Endothelial cell of hepatic sinusoid (primary cell): ENCODE data around the gene LAS1L.
"Not testable (repeated sequence)": the region's sequence is repeated elsewhere in the genome, so short reads cannot be mapped to it uniquely, and the experiment has no call there.

Experiments used
- in situ Hi-C: cut with HindIII; loops from 2 replicates; pipeline ENCODE4 v1.10.0; 2017; ENCODE audit warnings: low sequenced_read_pairs

Gene LAS1L

GRCh38 chrX:65534450-65535292 is at the start of gene LAS1L:
Gene LAS1L, minus strand, starts transcription at chrX:65534787. Its CDS starts 72 bp downstream, at chrX:65534715.
- in situ Hi-C loops = no loop called here

GRCh38 chrX:65582450-65583082 is 48.0 kb upstream of the LAS1L start:
- in situ Hi-C loops = loop anchor here (25.0 kb wide), 1 partner anchor 430 kb away; no protein-coding TSS in a partner anchor

DNA sequence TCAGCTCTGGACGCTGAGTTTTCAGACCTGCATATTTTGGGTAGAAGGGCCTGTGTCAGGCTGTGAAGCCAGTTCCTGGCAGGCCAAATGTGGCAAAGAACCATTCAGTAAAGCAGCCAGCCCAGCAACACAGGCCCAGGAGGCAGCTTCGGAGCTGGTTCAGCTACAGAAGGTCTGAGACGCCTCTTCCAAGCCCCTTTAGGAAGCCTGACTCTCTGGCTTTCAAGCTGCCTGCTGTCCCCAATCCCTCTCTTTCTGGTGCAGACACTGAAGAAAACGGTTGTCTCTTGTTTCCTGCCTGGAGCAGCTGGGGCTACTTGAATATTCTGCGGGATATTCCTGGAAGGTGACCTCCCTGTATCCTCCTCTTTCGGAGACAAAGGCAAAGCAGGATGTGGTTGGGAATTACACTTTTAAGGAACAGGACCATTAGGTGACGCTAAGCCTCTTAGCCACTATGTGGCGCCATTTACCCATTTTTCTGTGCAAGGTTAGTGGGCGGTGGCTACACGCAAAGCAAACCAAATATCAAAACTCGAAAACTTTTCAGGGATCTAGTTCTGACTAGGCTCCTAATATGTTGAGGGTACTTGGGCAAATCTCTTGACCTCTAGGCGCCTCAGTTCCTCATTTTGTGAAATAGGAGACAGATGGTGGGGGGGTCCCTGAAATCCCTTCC is 47.2 kb upstream of the LAS1L start:
- in situ Hi-C loops = loop anchor here (25.0 kb wide), 1 partner anchor 431 kb away; no protein-coding TSS in a partner anchor

DNA sequence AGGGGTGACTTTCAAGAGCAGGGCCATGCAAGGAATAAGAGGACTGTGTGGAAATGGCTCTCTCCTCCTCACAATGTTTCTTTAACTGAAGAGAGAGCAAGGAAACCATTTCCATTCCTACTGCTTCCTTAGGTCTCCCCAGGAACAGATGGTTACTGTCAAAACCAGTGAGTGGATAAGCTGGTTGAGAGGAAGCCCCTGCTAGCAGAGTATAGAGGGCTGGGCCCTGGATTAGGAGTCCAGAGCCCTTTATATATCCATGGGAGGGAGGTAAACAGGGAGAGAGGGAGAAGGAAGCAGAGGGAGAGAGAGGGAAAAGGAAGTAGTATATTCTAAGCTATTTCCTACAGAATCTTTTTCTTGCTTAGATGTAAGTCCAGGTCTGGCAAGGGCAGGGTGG is 43.8 kb upstream of the LAS1L start:
- in situ Hi-C loops = loop anchor here (25.0 kb wide), 1 partner anchor 434 kb away; no protein-coding TSS in a partner anchor

GRCh38 chrX:65576160-65576559 is 41.6 kb upstream of the LAS1L start:
- in situ Hi-C loops = loop anchor here (25.0 kb wide), 1 partner anchor 436 kb away; no protein-coding TSS in a partner anchor

GRCh38 chrX:65575022-65575421 is 40.4 kb upstream of the LAS1L start:
- in situ Hi-C loops = loop anchor here (25.0 kb wide), 1 partner anchor 437 kb away; no protein-coding TSS in a partner anchor

GRCh38 chrX:65574356-65574755 is 39.8 kb upstream of the LAS1L start:
- in situ Hi-C loops = no loop called here

- in situ Hi-C loops = no loop called here
Observed at GRCh38 chrX:65572971-65573370, 38.4 kb upstream of the LAS1L start.

- in situ Hi-C loops = not testable (repeated sequence)
Observed at GRCh38 chrX:65562850-65563249, 28.3 kb upstream of the LAS1L start.

DNA sequence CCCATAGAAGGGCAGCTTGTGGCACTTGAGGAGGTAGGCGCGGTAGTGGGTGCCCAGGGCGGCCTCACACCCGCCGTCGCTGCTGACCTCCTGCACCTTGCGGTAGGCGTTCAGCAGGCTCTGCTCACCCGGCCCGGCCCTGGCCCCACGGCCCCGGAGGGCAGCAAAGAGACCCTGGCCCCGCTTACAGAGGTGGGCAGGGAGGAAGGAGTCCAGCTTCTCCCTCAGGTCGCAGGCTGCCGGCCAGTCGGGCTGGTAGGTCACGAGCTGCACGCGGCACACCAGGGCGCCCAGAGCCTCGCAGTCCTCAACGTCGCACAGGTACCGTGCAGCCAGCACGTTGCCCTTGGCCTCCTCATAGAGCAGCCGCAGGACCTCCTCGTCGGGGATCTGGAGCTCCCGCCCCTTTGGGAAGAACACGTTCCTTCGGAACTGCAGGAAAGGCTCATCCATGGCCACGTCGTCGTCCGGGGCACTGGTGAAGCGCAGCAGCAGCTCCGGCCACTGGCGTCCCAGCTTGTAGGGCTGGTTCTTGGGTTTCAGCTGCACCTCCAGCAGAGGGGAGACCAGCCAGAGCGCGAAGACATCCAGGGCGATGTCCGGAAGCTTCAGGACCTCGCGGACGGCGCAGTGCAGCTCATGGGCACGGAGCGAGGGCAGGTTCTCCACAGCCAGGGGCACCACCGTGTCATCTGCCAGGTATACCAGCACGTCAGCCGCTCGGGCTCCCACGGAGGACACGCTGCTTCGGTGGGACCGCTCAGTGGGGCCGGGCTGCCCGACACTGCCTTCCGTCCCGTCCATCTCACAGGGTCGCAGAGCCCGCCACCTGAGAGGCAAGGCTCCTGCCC is 17.1 kb upstream of the LAS1L start:
- in situ Hi-C loops = no loop called here

DNA sequence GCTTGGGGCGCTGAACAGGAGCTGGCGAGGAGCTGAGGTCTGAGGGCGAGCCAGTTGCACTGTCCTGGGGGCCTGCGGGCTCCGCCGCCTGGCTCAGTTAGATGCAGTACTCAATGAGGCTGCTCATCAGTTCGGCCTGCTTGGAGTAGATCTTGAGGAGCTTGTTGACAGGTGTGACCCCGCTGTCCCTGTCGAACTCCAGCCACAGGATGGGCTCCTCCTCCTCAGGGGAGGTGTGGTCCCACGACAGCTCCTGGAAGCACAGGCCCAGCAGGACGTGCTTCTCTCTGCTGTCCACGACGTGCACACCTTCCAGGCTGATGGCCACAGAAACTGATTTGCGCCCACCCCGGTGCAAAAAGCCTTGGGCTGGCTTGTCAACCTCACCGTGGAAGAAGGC is 16.5 kb upstream of the LAS1L start:
- in situ Hi-C loops = no loop called here

- in situ Hi-C loops = no loop called here
Observed at GRCh38 chrX:65545456-65545855, 10.9 kb upstream of the LAS1L start.

DNA sequence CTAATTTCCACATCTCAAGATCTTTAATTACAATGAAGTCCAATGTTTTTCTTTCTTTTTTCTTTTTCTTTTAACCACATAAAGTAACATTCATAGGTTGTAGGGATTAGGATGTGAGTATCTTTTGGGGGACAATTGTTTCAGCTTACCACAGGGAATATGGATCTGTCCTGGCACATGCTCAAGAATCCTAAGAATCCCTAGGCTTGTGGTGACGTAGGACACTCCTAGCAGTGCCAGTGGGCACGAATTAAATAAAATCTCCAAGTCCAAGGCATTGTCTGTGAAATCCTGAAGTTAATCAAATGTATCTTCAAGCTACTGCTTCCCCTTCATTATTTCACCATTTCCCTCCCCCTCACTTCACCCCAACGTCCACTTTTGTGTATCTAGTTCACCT is 2.6 kb upstream of the LAS1L start:
- in situ Hi-C loops = no loop called here

- in situ Hi-C loops = no loop called here
Observed at GRCh38 chrX:65536291-65536690, 1.7 kb upstream of the LAS1L start.

GRCh38 chrX:65532016-65532415 is 2.6 kb downstream of the LAS1L start:
- in situ Hi-C loops = no loop called here

- in situ Hi-C loops = no loop called here
Observed at GRCh38 chrX:65528705-65529340, 5.8 kb downstream of the LAS1L start.

DNA sequence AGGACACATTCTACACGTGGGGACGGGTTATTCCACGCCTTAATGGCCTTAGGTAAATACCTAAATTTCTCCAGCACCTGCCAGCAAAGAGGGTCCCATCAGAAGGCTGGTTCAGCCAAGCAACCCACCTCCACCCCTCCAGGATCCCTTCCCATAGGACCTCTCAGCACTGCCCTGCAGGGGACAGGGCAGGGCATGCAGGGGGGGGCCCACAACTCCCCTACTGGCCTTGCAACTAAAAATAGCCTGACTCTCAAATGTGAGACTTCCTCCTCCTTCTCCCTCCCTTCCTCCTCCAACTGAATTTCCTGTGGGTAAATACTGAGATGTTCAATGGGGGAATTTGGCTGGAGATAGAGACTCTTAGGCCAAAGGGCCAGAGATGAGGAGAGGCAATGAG is 6.3 kb downstream of the LAS1L start:
- in situ Hi-C loops = no loop called here

GRCh38 chrX:65524139-65524538 is 10.4 kb downstream of the LAS1L start:
- in situ Hi-C loops = no loop called here

DNA sequence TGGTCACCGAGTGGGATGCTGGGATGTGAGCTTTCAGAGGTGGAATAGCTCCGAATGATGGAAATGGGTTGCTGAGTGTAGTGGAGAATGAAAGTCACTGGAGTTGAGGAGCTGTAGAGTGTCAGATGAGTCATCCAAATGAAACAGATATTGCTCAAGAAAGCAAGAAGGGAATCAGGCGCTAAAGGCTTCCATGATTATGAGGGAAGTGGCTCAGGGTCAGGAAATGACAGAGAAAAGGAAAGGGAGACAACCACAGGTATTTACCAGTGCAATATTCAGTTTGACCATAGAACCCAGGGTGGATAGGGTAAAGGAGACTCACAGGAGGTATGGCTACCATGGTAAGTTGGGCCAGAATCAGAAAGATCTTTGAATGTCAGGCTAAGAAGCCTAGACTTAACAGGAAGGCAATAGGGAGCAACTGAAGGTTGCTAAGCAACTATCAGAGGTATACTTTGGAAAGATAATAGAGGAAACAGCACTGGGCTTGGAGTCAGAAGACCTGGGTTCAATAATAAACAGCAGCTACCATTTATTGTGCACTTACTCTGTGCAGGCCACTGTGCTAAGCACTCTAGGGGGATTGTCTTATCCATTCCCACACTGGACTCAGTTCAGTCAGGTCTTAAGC is 11.7 kb downstream of the LAS1L start:
- in situ Hi-C loops = no loop called here

- in situ Hi-C loops = not testable (repeated sequence)
Observed at GRCh38 chrX:65519530-65519929, 15.1 kb downstream of the LAS1L start.
